Suppressor macrophage (primary cell): ENCODE measurements around the gene ARX.
A peak's percentile ranks its signal among the peaks of the same experiment; 100 is the strongest.

Experiments
- DNase-seq, 4 experiments: peaks; one replicate each; pipeline ENCODE4 v3.0.0-alpha.2; 2020 to 2022
- total RNA-seq, 17 experiments: gene quantifications; one replicate each; lab custom pipeline; 2026; ENCODE audit warnings: mixed read lengths in 6 of 17, inconsistent platforms in 3 of 17; lab: John Stamatoyannopoulos, UW

Gene ARX
- total RNA-seq: 0 to 0.33 (median 0) reads per million in 17 experiments

- peak; percentile 25 to 63 (median 50) for DNase-seq
These were observed at the start of gene ARX for GRCh38 chrX:25015486-25016360. ARX (minus strand) TSS chrX:25015965; CDS start chrX:25015737, 228 bp downstream.

GRCh38 chrX:25059273-25059672 is 43.5 kb upstream of the ARX start:
- no peak for DNase-seq

GRCh38 chrX:25052798-25053534 is 37.2 kb upstream of the ARX start:
- DNase-seq: no peak

- DNase-seq: no peak
These were observed 34.2 kb upstream of the ARX start for GRCh38 chrX:25049971-25050370.

GRCh38 chrX:25049357-25049756 is 33.6 kb upstream of the ARX start:
- peak; percentile 12 to 81 (median 40) for DNase-seq

GRCh38 chrX:25048178-25048577 is 32.4 kb upstream of the ARX start:
- DNase-seq: no peak

- peak in 2 of 4 experiments; percentile 14 to 31 for DNase-seq
These were observed 27.4 kb upstream of the ARX start for GRCh38 chrX:25043192-25043591.

- DNase-seq: no peak
These were observed 23.3 kb upstream of the ARX start for GRCh38 chrX:25039036-25039435.

- DNase-seq: peak in 1 of 4 experiments; percentile 11
These were observed 19.1 kb upstream of the ARX start for GRCh38 chrX:25034889-25035288.

GRCh38 chrX:25029288-25029825 is 13.6 kb upstream of the ARX start:
- no peak for DNase-seq

- DNase-seq: no peak
These were observed 13.0 kb upstream of the ARX start for GRCh38 chrX:25028726-25029125.

- no peak for DNase-seq
These were observed 10.8 kb upstream of the ARX start for GRCh38 chrX:25026576-25026975.

GRCh38 chrX:25025615-25026014 is 9.8 kb upstream of the ARX start:
- DNase-seq: no peak

- no peak for DNase-seq
These were observed 8.1 kb upstream of the ARX start for GRCh38 chrX:25023908-25024307.

GRCh38 chrX:25022499-25023325 is 6.9 kb upstream of the ARX start:
- DNase-seq: no peak

- DNase-seq: peak; percentile 8 to 53 (median 26)
These were observed 5.2 kb upstream of the ARX start for GRCh38 chrX:25020905-25021449.

- DNase-seq: no peak
These were observed 4.7 kb upstream of the ARX start for GRCh38 chrX:25020391-25020904.

GRCh38 chrX:25019707-25020390 is 4.1 kb upstream of the ARX start:
- DNase-seq: no peak

- DNase-seq: no peak
These were observed 2.9 kb upstream of the ARX start for GRCh38 chrX:25018682-25019081.

GRCh38 chrX:25017667-25018247 is 2.0 kb upstream of the ARX start:
- no peak for DNase-seq
